Activated naive CD8-positive, alpha-beta T cell treated with anti-CD3 and anti-CD28 coated beads, Interleukin-2, amount 50 U/mL, for 24 hours (primary cell): Measurements from ENCODE around the gene CACNA1D.
"Not testable (repeated sequence)": the region's sequence is repeated elsewhere in the genome, so short reads cannot be mapped to it uniquely, and the experiment has no call there.

Experiments used
- ATAC-seq: fragments of 150-1000 bp; cut with Tn5 transposase; one replicate; pipeline ENCODE4 v1.10.0; 2021
- DNase-seq: peaks from one replicate; pipeline ENCODE4 v3.0.0; 2021
- H3K27ac Mint-ChIP-seq: one replicate; pipeline ENCODE4 v1.8.0; 2021; ENCODE audit warnings: mild to moderate bottlenecking, mixed read lengths
- H3K27me3 Mint-ChIP-seq: one replicate; pipeline ENCODE4 v1.8.0; 2021; ENCODE audit warnings: mixed read lengths
- H3K36me3 Mint-ChIP-seq: one replicate; pipeline ENCODE4 v1.8.0; 2021; ENCODE audit warnings: low read depth, mixed read lengths
- H3K4me1 Mint-ChIP-seq: one replicate; pipeline ENCODE4 v1.8.0; 2021; ENCODE audit warnings: mixed read lengths
- H3K4me3 Mint-ChIP-seq: one replicate; pipeline ENCODE4 v1.8.0; 2021; ENCODE audit warnings: mild to moderate bottlenecking, moderate library complexity, mixed read lengths
- H3K9me3 Mint-ChIP-seq: one replicate; pipeline ENCODE4 v1.8.0; 2021; ENCODE audit warnings: mixed read lengths

The CACNA1D gene

GRCh38 chr3:53555068-53555588 lies 60.7 kb downstream of the CACNA1D start:
- Mint-ChIP-seq H3K27me3 (peaks cover 14% of the 10 kb centered on the region), H3K27ac (peak overlapping the region; percentile 72), H3K36me3 (no peaks in the 10 kb centered on the region), H3K4me3 (no peak overlapping the region), H3K4me1 (peaks cover 23% of the 10 kb centered on the region), H3K9me3 (no peaks in the 10 kb centered on the region)
- ATAC-seq (peak; percentile 92), DNase-seq (peak; percentile 37)

- peaks cover 10% of the 10 kb centered on the region for H3K27me3 Mint-ChIP-seq
- ATAC-seq: no peak
Measured at GRCh38 chr3:53566461-53567145, 72.2 kb downstream of the CACNA1D start.

GRCh38 chr3:53570081-53570480 lies 75.7 kb downstream of the CACNA1D start:
- ATAC-seq: no peak
- Mint-ChIP-seq H3K36me3 (no peaks in the 10 kb centered on the region), H3K27me3 (peaks cover 3% of the 10 kb centered on the region), H3K27ac (no peak overlapping the region), H3K9me3 (no peaks in the 10 kb centered on the region), H3K4me3 (no peak overlapping the region), H3K4me1 (no peaks in the 10 kb centered on the region)
- DNase-seq: no peak

More at GRCh38 chr3:53566461-53567145, 72.2 kb downstream of the CACNA1D start:
- no peaks in the 10 kb centered on the region for H3K4me1 Mint-ChIP-seq
- DNase-seq: no peak
- H3K27ac Mint-ChIP-seq: no peak overlapping the region
- no peaks in the 10 kb centered on the region for H3K9me3 Mint-ChIP-seq
- no peak overlapping the region for H3K4me3 Mint-ChIP-seq
- H3K36me3 Mint-ChIP-seq: no peaks in the 10 kb centered on the region

GRCh38 chr3:53570709-53571108 lies 76.3 kb downstream of the CACNA1D start:
- H3K27ac Mint-ChIP-seq: no peak overlapping the region

GRCh38 chr3:53571264-53571663 lies 76.9 kb downstream of the CACNA1D start:
- no peaks in the 10 kb centered on the region for H3K9me3 Mint-ChIP-seq
- ATAC-seq: no peak

More at GRCh38 chr3:53570709-53571108, 76.3 kb downstream of the CACNA1D start:
- H3K4me3 Mint-ChIP-seq: no peak overlapping the region
- no peaks in the 10 kb centered on the region for H3K36me3 Mint-ChIP-seq
- no peaks in the 10 kb centered on the region for H3K9me3 Mint-ChIP-seq
- ATAC-seq (no peak), DNase-seq (no peak)
- H3K4me1 Mint-ChIP-seq: no peaks in the 10 kb centered on the region
- H3K27me3 Mint-ChIP-seq: peaks cover 3% of the 10 kb centered on the region

GRCh38 chr3:53572184-53572583 lies 77.8 kb downstream of the CACNA1D start:
- not testable (repeated sequence) for H3K36me3 Mint-ChIP-seq, H3K4me3 Mint-ChIP-seq, ATAC-seq, H3K27ac Mint-ChIP-seq, DNase-seq, H3K27me3 Mint-ChIP-seq, H3K9me3 Mint-ChIP-seq, H3K4me1 Mint-ChIP-seq

More at GRCh38 chr3:53571264-53571663, 76.9 kb downstream of the CACNA1D start:
- Mint-ChIP-seq H3K4me1 (no peaks in the 10 kb centered on the region), H3K27me3 (peaks cover under 1% of the 10 kb centered on the region), H3K4me3 (no peak overlapping the region), H3K27ac (no peak overlapping the region), H3K36me3 (no peaks in the 10 kb centered on the region)
- no peak for DNase-seq

DNA sequence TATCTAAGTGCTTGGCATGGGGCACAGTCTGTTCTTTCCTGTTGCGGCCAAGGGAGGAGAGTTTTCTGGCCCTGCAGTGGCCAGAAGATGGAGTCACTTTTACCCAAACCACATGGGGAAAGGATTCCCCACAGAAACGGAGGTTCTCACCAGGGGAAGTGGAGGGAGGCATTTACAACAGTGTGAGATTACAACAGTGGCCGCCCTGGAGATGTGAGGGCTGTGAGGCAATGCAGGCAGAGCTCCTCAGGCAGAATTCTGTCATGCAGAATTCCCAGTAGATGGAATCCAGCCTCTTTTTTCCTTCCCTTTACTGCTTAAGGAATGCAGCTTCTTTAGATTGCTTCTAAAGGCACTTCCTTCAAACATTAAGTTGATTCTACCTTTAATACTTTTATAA lies 83.1 kb downstream of the CACNA1D start:
- Mint-ChIP-seq H3K27me3 (peaks cover 3% of the 10 kb centered on the region), H3K4me1 (peaks cover 3% of the 10 kb centered on the region), H3K27ac (no peak overlapping the region), H3K36me3 (no peaks in the 10 kb centered on the region), H3K4me3 (no peak overlapping the region), H3K9me3 (no peaks in the 10 kb centered on the region)
- DNase-seq: no peak
- no peak for ATAC-seq

GRCh38 chr3:53579636-53580035 lies 85.2 kb downstream of the CACNA1D start:
- Mint-ChIP-seq H3K9me3 (no peaks in the 10 kb centered on the region), H3K4me3 (no peak overlapping the region), H3K27me3 (peaks cover 3% of the 10 kb centered on the region), H3K4me1 (peaks cover 3% of the 10 kb centered on the region), H3K27ac (no peak overlapping the region), H3K36me3 (no peaks in the 10 kb centered on the region)
- DNase-seq (no peak), ATAC-seq (no peak)

- Mint-ChIP-seq H3K36me3 (no peaks in the 10 kb centered on the region), H3K4me3 (no peak overlapping the region), H3K27ac (no peak overlapping the region), H3K4me1 (peaks cover 3% of the 10 kb centered on the region), H3K9me3 (no peaks in the 10 kb centered on the region), H3K27me3 (peaks cover 3% of the 10 kb centered on the region)
- no peak for DNase-seq
- peak; percentile 84 for ATAC-seq
Measured at GRCh38 chr3:53581671-53582070, 87.3 kb downstream of the CACNA1D start.

DNA sequence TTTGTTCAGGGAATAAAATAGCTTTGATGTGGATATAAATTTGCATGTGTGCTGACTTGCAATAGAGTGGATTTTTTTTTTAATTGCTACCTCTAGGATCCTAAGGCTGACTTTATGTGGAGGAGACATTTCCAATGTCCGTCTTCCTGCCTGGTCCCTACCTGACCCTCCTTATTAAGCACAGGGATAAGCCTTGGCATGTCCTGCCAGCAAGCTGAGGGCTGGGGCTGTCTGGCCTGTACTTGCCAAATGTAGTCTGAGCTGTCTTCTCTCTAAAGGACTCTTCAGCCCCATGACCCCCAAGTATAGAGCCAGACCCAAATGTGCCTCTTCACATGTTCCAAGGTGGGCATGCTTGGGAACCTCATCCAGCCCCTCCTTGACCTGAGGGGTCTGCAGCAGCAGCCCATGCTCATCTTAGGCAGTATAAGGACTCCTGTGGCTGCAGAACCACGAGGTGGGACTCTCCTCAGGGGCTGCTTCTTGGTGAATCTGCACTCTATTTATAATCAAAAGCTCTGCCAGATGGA lies 88.8 kb downstream of the CACNA1D start:
- Mint-ChIP-seq H3K9me3 (no peaks in the 10 kb centered on the region), H3K4me1 (peaks cover 3% of the 10 kb centered on the region), H3K36me3 (no peaks in the 10 kb centered on the region), H3K27me3 (no peaks in the 10 kb centered on the region), H3K27ac (no peak overlapping the region), H3K4me3 (no peak overlapping the region)
- ATAC-seq: no peak
- DNase-seq: no peak

GRCh38 chr3:53585049-53585448 lies 90.6 kb downstream of the CACNA1D start:
- H3K36me3 Mint-ChIP-seq: no peaks in the 10 kb centered on the region

GRCh38 chr3:53585627-53586026 lies 91.2 kb downstream of the CACNA1D start:
- Mint-ChIP-seq H3K4me3 (no peak overlapping the region), H3K36me3 (no peaks in the 10 kb centered on the region), H3K4me1 (peaks cover 3% of the 10 kb centered on the region), H3K27ac (no peak overlapping the region), H3K9me3 (no peaks in the 10 kb centered on the region), H3K27me3 (no peaks in the 10 kb centered on the region)
- DNase-seq (no peak), ATAC-seq (no peak)

More at GRCh38 chr3:53585049-53585448, 90.6 kb downstream of the CACNA1D start:
- H3K4me1 Mint-ChIP-seq: peaks cover 3% of the 10 kb centered on the region
- H3K4me3 Mint-ChIP-seq: no peak overlapping the region
- H3K9me3 Mint-ChIP-seq: no peaks in the 10 kb centered on the region
- DNase-seq (no peak), ATAC-seq (no peak)
- H3K27me3 Mint-ChIP-seq: no peaks in the 10 kb centered on the region
- H3K27ac Mint-ChIP-seq: no peak overlapping the region

- Mint-ChIP-seq H3K27me3 (peaks cover 4% of the 10 kb centered on the region), H3K9me3 (no peaks in the 10 kb centered on the region), H3K4me1 (no peaks in the 10 kb centered on the region), H3K36me3 (no peaks in the 10 kb centered on the region), H3K4me3 (no peak overlapping the region), H3K27ac (no peak overlapping the region)
- no peak for DNase-seq
- no peak for ATAC-seq
Measured at GRCh38 chr3:53588122-53588521, 93.7 kb downstream of the CACNA1D start.

DNA sequence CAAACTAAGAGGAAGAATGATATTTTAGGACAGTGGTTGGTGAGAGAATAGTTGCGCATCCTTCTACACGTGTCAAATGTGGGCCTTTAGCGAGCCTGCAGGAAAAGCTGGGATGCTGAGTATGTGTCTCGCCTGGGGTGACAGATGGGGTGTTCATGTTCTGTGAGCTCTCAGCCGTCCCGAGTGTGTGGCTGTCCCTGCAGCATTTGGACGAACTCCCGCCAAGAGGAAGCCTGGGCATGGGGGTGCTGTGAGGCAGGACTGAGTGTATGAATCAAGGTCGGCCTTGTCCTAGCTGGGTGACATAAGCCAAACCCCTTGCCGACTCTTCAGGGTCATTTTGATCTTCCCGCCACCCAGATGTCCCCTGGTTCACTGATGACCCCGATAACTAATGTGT lies 94.8 kb downstream of the CACNA1D start:
- peaks cover 4% of the 10 kb centered on the region for H3K27me3 Mint-ChIP-seq

DNA sequence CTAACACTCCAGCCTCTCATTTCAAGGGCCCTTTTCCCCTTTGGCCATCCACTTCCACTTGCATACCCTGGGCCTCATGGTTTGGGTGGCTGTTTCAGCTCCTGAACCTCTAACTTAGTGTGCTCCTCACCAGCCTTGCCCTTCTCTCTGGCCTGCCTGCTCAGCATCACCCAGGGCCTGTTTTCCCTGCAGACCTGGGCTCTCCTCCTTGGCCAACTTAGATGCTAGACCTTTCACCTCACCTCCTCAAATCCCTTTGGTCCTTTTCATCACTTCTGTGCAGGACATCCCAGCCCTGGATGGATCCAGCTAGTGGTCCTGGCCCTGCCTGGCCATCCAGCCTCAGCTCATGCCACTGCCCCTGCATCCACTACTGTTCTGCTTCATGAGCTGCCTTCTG lies 95.4 kb downstream of the CACNA1D start:
- Mint-ChIP-seq H3K9me3 (no peaks in the 10 kb centered on the region), H3K27me3 (peaks cover 4% of the 10 kb centered on the region), H3K36me3 (no peaks in the 10 kb centered on the region), H3K4me1 (no peaks in the 10 kb centered on the region), H3K4me3 (no peak overlapping the region), H3K27ac (no peak overlapping the region)
- ATAC-seq (no peak), DNase-seq (no peak)

More for the DNA sequence above, 94.8 kb downstream of the CACNA1D start:
- Mint-ChIP-seq H3K9me3 (no peaks in the 10 kb centered on the region), H3K27ac (no peak overlapping the region), H3K36me3 (no peaks in the 10 kb centered on the region), H3K4me1 (no peaks in the 10 kb centered on the region), H3K4me3 (no peak overlapping the region)
- ATAC-seq (no peak), DNase-seq (no peak)
